Endothelial cell of umbilical vein (primary cell): ENCODE results near the gene MCCC2. TPM values are rescaled to one million over a fixed set of nuclear protein-coding genes. Genes with fewer than 3 reads are reported as not detected.

Experiments
- BruUV-seq: library from RNA; stranded (reverse); fragments of 400-500 nt; replicated peaks from 2 replicates; lab custom pipeline; 2021; lab: Mats Ljungman, UMichigan
- CTCF ChIA-PET: fragments of 300-600, 350-600 bp; sonication (Branson Sonifier 250); formaldehyde crosslinking; loops from one replicate; lab custom pipeline; 2021; ENCODE audit warnings: antibody characterized with exemption, inconsistent platforms; lab: Charles Lee
- POLR2A ChIA-PET: fragments of 300-600, 350-600 bp; sonication (Branson Sonifier 250); formaldehyde crosslinking; loops from one replicate; lab custom pipeline; 2021; ENCODE audit warnings: antibody characterized with exemption, inconsistent platforms; lab: Charles Lee
- DNase-seq: peaks from one replicate; pipeline ENCODE4 v3.0.0-alpha.2; 2011; ENCODE audit warnings: low read depth, low spot score
- FAIRE-seq: peaks from 2 replicates; lab custom pipeline; 2011; peaks lifted over from hg19 to GRCh38; lab: Jason Lieb, UNC
- H2AFZ ChIP-seq: 2 replicates; pipeline ENCODE4 v1.6.0; 2012; ENCODE audit warnings: low read depth, low read length, control low read depth, inconsistent platforms
- H3K27ac ChIP-seq: 2 replicates; pipeline ENCODE4 v1.5.1; 2011; ENCODE audit warnings: low read depth, mild to moderate bottlenecking, control low read depth, low read length, moderate library complexity; ENCODE audit not compliant: insufficient read depth
- H3K27me3 ChIP-seq, 2 experiments: 2 replicates each; pipeline versions ENCODE4 v1.6.0 to v1.6.1; 2011; ENCODE audit warnings: low read length in 2 of 2, mixed read lengths in 1 of 2; ENCODE audit not compliant: control insufficient read depth in 2 of 2, insufficient read depth in 2 of 2
- H3K36me3 ChIP-seq, 2 experiments: 2 replicates in 1 of 2; 3 replicates in 1 of 2; pipeline ENCODE4 v1.5.1; 2011; ENCODE audit warnings: low read length in 2 of 2, mild to moderate bottlenecking in 1 of 2, moderate library complexity in 1 of 2; ENCODE audit not compliant: control insufficient read depth in 2 of 2, insufficient read depth in 2 of 2; ENCODE audit errors: extremely low read depth in 1 of 2
- H3K4me1 ChIP-seq: 3 replicates; pipeline ENCODE4 v1.5.1; 2011; ENCODE audit warnings: mild to moderate bottlenecking, low read length; ENCODE audit not compliant: control insufficient read depth, insufficient read depth; ENCODE audit errors: extremely low read depth
- H3K4me2 ChIP-seq: 2 replicates; pipeline ENCODE4 v1.6.1; 2011; ENCODE audit warnings: low read length, control low read depth, mixed read lengths; ENCODE audit not compliant: insufficient read depth
- H3K4me3 ChIP-seq, 3 experiments: fragments of 200-600 bp in 1 of 3; sonication (generic), shearing (Covaris generic) in 1 of 3; replicated peaks in 1 of 3; 2 replicates each; pipeline ENCODE4 v1.5.1; 2011 to 2016; ENCODE audit warnings: control low read depth in 3 of 3, low read length in 3 of 3, mild to moderate bottlenecking in 2 of 3, inconsistent platforms in 1 of 3, low read depth in 1 of 3, moderate library complexity in 1 of 3; ENCODE audit not compliant: insufficient read depth in 1 of 3
- H3K79me2 ChIP-seq: 2 replicates; pipeline ENCODE4 v1.6.0; 2012; ENCODE audit warnings: low read length, inconsistent platforms; ENCODE audit not compliant: control insufficient read depth, insufficient read depth
- H3K9ac ChIP-seq: replicated peaks from 2 replicates; pipeline ENCODE3; 2011; ENCODE audit warnings: low read length, control low read depth; ENCODE audit not compliant: insufficient read depth; ENCODE audit errors: extremely low read depth
- H3K9me1 ChIP-seq: replicated peaks from 3 replicates; pipeline ENCODE4 v1.6.0; 2011; ENCODE audit warnings: mild to moderate bottlenecking, low read length; ENCODE audit not compliant: control insufficient read depth, insufficient read depth; ENCODE audit errors: extremely low read depth
- H3K9me3 ChIP-seq: replicated peaks from 2 replicates; pipeline ENCODE4 v1.5.1; 2012; ENCODE audit warnings: low read length, inconsistent platforms; ENCODE audit not compliant: control insufficient read depth, insufficient read depth
- H4K20me1 ChIP-seq: replicated peaks from 2 replicates; pipeline ENCODE3; 2011; ENCODE audit warnings: mild to moderate bottlenecking, low read length; ENCODE audit not compliant: control insufficient read depth, insufficient read depth; ENCODE audit errors: extremely low read depth
- CTCF ChIP-seq, 2 donors: IDR thresholded peaks; 1 replicate in 1 of 2; 2 replicates in 1 of 2; pipeline ENCODE4 v1.5.1; 2011; ENCODE audit warnings: low read length in 2 of 2, mild to moderate bottlenecking in 2 of 2, moderate library complexity in 2 of 2, control low read depth in 1 of 2, inconsistent platforms in 1 of 2, low read depth in 1 of 2; ENCODE audit not compliant: insufficient read depth in 1 of 2; ENCODE audit errors: extremely low read depth in 1 of 2
- EZH2 ChIP-seq: IDR thresholded peaks from 2 replicates; pipeline ENCODE4 v1.6.1; 2012; ENCODE audit warnings: borderline replicate concordance, low read depth, mild to moderate bottlenecking, moderate library complexity, low read length, inconsistent platforms; ENCODE audit not compliant: severe bottlenecking
- FOS ChIP-seq: IDR thresholded peaks from 2 replicates; pipeline ENCODE4 v1.6.1; 2011; ENCODE audit warnings: mild to moderate bottlenecking, low read length, moderate library complexity, borderline replicate concordance; ENCODE audit not compliant: insufficient read depth
- GATA2 ChIP-seq: IDR thresholded peaks from 2 replicates; pipeline ENCODE4 v1.7.0; 2011; ENCODE audit warnings: low read depth, mild to moderate bottlenecking, moderate library complexity, mixed read lengths, low read length; ENCODE audit not compliant: insufficient read length, insufficient read depth
- JUN ChIP-seq: IDR thresholded peaks from 2 replicates; pipeline ENCODE4 v1.6.1; 2011; ENCODE audit warnings: borderline replicate concordance, low read depth; ENCODE audit not compliant: insufficient read length, insufficient read depth
- MYC ChIP-seq: IDR thresholded peaks from one replicate; pipeline ENCODE4 v1.6.1; 2011; ENCODE audit warnings: mild to moderate bottlenecking, low read depth, low read length
- POLR2A ChIP-seq: IDR thresholded peaks from 2 replicates; pipeline ENCODE4 v1.6.1; 2012; ENCODE audit warnings: low read depth, mild to moderate bottlenecking, control low read depth, low read length
- POLR2AphosphoS5 ChIP-seq: IDR thresholded peaks from 2 replicates; pipeline ENCODE4 v1.6.1; 2012; ENCODE audit warnings: low read depth, mild to moderate bottlenecking, control low read depth, low read length, moderate library complexity; ENCODE audit not compliant: insufficient read depth
- dilution Hi-C: fragments of 300-500 bp; cut with MboI; formaldehyde crosslinking; loops from one replicate; pipeline ENCODE4 v1.15.0; 2019; ENCODE audit warnings: low sequenced_read_pairs; ENCODE audit not compliant: extremely low pct_ligation_motif_present
- intact Hi-C: fragments of 100-400 bp; cut with micrococcal nuclease; formaldehyde crosslinking; loops from one replicate; pipeline ENCODE4 v1.10.0; 2022
- polyA plus RNA-seq, 4 experiments: library from polyadenylated mRNA; depleted of rRNA in 3 of 4; stranded (reverse) in 3 of 4; unstranded in 1 of 4; fragments of >200 nt; gene quantifications; 2 replicates each; pipeline versions ENCODE4 v1.2.1 to v1.2.3, GENCODE V29; 2011 to 2012; ENCODE audit warnings: missing spikeins in 1 of 4
- total RNA-seq: library from RNA; stranded (reverse); gene quantifications from 2 replicates; pipeline ENCODE4 v1.2.3, GENCODE V29; 2021
- TF ChIP-seq, protein P1 (sequence below): IDR thresholded peaks from 2 replicates; pipeline ENCODE4 v1.6.1; 2011; ENCODE audit not compliant: insufficient read depth, insufficient read length

The MCCC2 gene
- total and polyA plus RNA-seq, 2 donors (not counting 3 experiments of a cell fraction or from before 2014, with no cell fraction given): 27.9 to 28.6 TPM

- Histone ChIP-seq H3K27ac (no peak overlapping the region), H3K4me2 (no peak overlapping the region), H3K4me3 (no peak overlapping the region), H3K9me3 (no peaks in the 10 kb centered on the region), H4K20me1 (no peaks in the 10 kb centered on the region), H3K9me1 (no peaks in the 10 kb centered on the region), H3K36me3 (no peaks in the 10 kb centered on the region), H3K9ac (no peak overlapping the region), H3K4me1 (peaks cover 15% of the 10 kb centered on the region), H2AFZ (no peak overlapping the region), H3K79me2 (no peaks in the 10 kb centered on the region), H3K27me3 (peaks cover 37 to 43% of the 10 kb centered on the region in 2 experiments)
- DNase-seq (no peak), FAIRE-seq (no peak)
- ChIA-PET CTCF (interaction anchor here (2.4 kb wide), 1 partner anchor 19 kb away, joined by 6 read pairs; no protein-coding TSS in a partner anchor), POLR2A (no interaction called here)
- no TSS peak for BruUV-seq
- TF ChIP-seq FOS (no peak), POLR2AphosphoS5 (no peak), GATA2 (no peak), POLR2A (no peak), JUN (no peak), EZH2 (no peak), MYC (no peak), CTCF (IDR thresholded peaks at IDR 0.05; ENCODE audit: extremely low read depth in 1 of 2, insufficient read depth in 1 of 2, low read depth in 1 of 2, low read length in 2 of 2) (no peak)
- TF ChIP-seq, protein P1, sequence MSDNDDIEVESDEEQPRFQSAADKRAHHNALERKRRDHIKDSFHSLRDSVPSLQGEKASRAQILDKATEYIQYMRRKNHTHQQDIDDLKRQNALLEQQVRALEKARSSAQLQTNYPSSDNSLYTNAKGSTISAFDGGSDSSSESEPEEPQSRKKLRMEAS: no peak
- dilution Hi-C loops (no loop called here), intact Hi-C loops (no loop called here)
These were observed 116.8 kb downstream of the MCCC2 start for GRCh38 chr5:71703941-71704340.
